ENCODE results near the gene CTIF. TPM values are rescaled to one million over a fixed set of nuclear protein-coding genes. Genes with fewer than 3 reads are reported as not detected.

Gene CTIF
- polyA plus RNA-seq (2011; rRNA removed) (40.2 and 44.7 TPM in 2 replicates), polyA minus RNA-seq (2011; rRNA and poly(A)+ RNA removed) (69.9 and 97.6 TPM in 2 replicates)

- H3K4me3 ChIP-seq (ENCODE audit: low read depth, low read length) = peak within 1 kb of the TSS; percentile 95
- ChIA-PET CTCF (interaction anchor here (0.9 to 1.1 kb wide), 2 partner anchors 63 kb away, joined by 3 to 4 read pairs; no protein-coding TSS in a partner anchor), POLR2A (interaction anchor here (0.7 to 1.4 kb wide), 3 partner anchors 24 to 272 kb away, joined by 3 read pairs; no protein-coding TSS in a partner anchor)
- peak; percentile 87 for DNase-seq (ENCODE audit: low read depth, low spot score)
- peak within 1 kb of the TSS; percentile 85 for H3K27ac ChIP-seq (ENCODE audit: low read depth, low read length)
- TF ChIP-seq CTCF (IDR thresholded peaks at IDR 0.05; ENCODE audit: low read depth, low read length) = no peak
- no peaks in the 10 kb centered on the region; the same call in 1 of the 2 replicates for H3K9me3 ChIP-seq (ENCODE audit: control insufficient read depth, insufficient read depth, low read length)
- no peaks in the 10 kb centered on the region for H3K27me3 ChIP-seq (ENCODE audit: control insufficient read depth, insufficient read depth, low read length)
Measured at GRCh38 chr18:48538531-48539405, at the start of gene CTIF. Gene CTIF (plus strand): TSS chr18:48539031. CDS start chr18:48619566, 80,535 bp downstream.

- ChIA-PET CTCF (interaction anchor here (0.6 to 2.1 kb wide), 8 partner anchors 15 to 689 kb away, joined by 3 to 15 read pairs (median 4); no protein-coding TSS in a partner anchor), POLR2A (interaction anchor here (0.5 to 0.7 kb wide), 2 partner anchors 9 to 11 kb away, joined by 4 to 12 read pairs; no protein-coding TSS in a partner anchor)
- Histone ChIP-seq H3K27me3 (ENCODE audit: control insufficient read depth, insufficient read depth, low read length) (no peaks in the 10 kb centered on the region), H3K27ac (ENCODE audit: low read depth, low read length) (no peak overlapping the region), H3K4me3 (ENCODE audit: low read depth, low read length) (no peak overlapping the region), H3K9me3 (ENCODE audit: control insufficient read depth, insufficient read depth, low read length) (peaks cover 3% of the 10 kb centered on the region; the same call in 1 of the 2 replicates)
- no peak for TF ChIP-seq CTCF (IDR thresholded peaks at IDR 0.05; ENCODE audit: low read depth, low read length)
- no peak for DNase-seq (ENCODE audit: low read depth, low spot score)
Measured at GRCh38 chr18:48490641-48491293, 48.1 kb upstream of the CTIF start.

- H3K27me3 ChIP-seq (ENCODE audit: control insufficient read depth, insufficient read depth, low read length) = no peaks in the 10 kb centered on the region
- peaks cover 3% of the 10 kb centered on the region; the same call in 1 of the 2 replicates for H3K9me3 ChIP-seq (ENCODE audit: control insufficient read depth, insufficient read depth, low read length)
- H3K27ac ChIP-seq (ENCODE audit: low read depth, low read length) = no peak overlapping the region
- no peak for TF ChIP-seq CTCF (IDR thresholded peaks at IDR 0.05; ENCODE audit: low read depth, low read length)
- POLR2A ChIA-PET = no interaction called here
- DNase-seq (ENCODE audit: low read depth, low spot score) = no peak
- no peak overlapping the region for H3K4me3 ChIP-seq (ENCODE audit: low read depth, low read length)
- CTCF ChIA-PET = no interaction called here
Measured at GRCh38 chr18:48492880-48493279, 46.0 kb upstream of the CTIF start.

GRCh38 chr18:48493434-48494230 lies 45.2 kb upstream of the CTIF start:
- Histone ChIP-seq H3K4me3 (ENCODE audit: low read depth, low read length) (no peak overlapping the region), H3K27ac (ENCODE audit: low read depth, low read length) (no peak overlapping the region), H3K9me3 (ENCODE audit: control insufficient read depth, insufficient read depth, low read length) (peaks cover 3% of the 10 kb centered on the region; the same call in 1 of the 2 replicates), H3K27me3 (ENCODE audit: control insufficient read depth, insufficient read depth, low read length) (no peaks in the 10 kb centered on the region)
- TF ChIP-seq CTCF (IDR thresholded peaks at IDR 0.05; ENCODE audit: low read depth, low read length) = no peak
- ChIA-PET POLR2A (no interaction called here), CTCF (interaction anchor here (0.6 to 0.7 kb wide), 2 partner anchors 82 to 182 kb away, joined by 3 read pairs; no protein-coding TSS in a partner anchor)
- DNase-seq (ENCODE audit: low read depth, low spot score) = no peak

Data from AG04450 (cell line).